SHP77 treated with DMSO at 0.1 percent for 48 hours (cell line): Measurements from ENCODE around the gene UBR7.

Experiments used
- DNase-seq: peaks from one replicate; lab custom pipeline; 2025; lab: John Stamatoyannopoulos, UW

Gene UBR7

DNA sequence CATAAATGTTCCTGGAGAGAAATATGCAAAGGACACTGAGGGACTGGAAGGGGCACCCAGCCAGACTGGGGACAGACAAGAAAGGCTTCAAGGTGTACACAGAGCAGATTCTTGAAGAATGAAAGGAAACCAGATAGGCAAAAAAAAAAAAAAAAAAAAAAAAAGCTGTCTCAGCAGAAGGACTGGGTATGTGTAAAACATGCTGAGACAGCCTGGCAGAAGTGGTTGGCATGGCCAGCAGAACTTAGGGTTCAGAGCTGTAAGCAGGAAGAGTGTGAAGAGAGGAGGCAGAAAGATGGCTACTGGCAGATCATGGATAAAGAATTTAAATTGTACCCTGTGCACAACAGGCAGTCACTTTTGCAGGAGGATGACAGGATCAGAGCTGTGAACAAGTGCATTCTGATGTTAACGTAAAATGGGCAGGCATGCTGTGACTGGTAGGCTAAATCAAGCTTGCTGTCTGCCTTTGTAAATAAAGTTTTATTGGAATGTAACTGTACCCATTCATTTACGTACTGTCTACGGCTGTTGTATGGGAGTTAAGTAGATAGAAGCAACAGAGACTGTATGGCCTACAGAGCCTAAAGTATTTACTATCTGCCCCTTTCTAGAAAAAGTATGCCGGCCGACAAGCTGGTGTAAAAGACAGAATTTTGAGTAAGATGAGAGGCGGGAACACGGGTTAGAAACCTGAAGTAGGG is 42.2 kb downstream of the UBR7 start:
- no peak for DNase-seq

DNA sequence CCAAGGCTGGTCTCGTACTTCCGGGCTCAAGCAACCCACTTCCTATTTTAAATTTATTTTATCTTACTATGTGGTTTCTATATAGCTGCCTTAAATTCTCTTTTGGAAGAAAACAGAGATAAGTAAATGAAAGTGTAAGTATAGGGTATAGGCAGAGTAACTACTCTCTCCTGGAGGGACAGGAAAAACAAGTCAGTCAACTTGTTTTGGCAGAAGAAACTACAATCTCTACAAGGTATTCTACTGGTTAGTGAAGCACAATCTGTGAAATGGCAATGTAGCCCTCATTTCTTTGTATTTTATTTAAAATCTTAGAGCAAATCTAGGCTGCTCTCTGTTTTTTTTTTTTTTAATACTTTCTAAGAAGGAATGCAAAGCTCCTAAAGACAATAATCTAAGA is 55.4 kb downstream of the UBR7 start:
- no peak for DNase-seq

DNA sequence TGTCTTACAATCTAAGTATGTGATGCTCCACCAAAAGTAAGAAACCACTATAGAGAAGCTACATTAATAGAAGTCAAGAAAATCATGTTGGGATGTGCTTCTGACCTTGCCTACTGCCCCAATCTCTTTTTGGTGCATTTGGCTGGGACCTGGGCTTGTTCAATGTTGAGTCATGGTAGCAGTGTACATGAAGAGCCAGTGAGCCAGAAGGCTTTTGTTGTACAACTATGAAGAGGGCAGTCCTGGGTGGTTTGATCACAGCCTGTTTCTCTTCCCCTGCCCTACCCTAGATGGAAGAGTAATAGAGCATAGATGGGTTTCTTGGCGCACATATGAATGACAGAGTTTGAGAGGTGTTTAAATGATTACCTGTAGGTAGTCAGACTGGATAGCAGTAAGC is 56.4 kb downstream of the UBR7 start:
- DNase-seq: no peak

- DNase-seq: no peak
Measured at GRCh38 chr14:93266127-93266526, 59.1 kb downstream of the UBR7 start.

DNA sequence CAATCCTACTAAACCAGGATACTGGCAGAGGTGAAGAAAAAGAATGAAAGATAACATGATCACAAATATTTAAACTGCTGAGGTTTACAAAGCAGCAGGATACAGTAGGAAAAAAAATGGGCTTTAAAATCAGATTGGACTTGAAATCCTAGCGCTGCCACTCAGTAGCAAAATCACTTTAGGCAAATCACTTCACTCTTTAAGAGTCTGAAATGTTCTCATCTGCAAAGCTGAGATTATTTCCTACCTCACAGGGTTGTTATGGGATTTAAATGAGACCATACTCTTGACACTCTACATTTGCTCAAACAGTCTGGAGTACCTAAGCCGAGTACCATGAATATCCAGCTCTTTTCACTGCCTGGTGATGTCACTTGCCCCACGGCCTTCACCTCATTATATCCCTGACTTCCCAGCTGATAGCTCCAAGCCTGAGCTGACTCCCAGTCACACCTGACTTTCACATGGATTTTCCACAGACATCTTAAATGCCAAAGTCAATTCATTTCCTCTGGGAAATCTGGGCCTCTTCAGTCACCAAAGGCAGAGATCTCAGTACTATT is 60.2 kb downstream of the UBR7 start:
- no peak for DNase-seq

GRCh38 chr14:93268406-93268805 is 61.4 kb downstream of the UBR7 start:
- no peak for DNase-seq

GRCh38 chr14:93269341-93270068 is 62.4 kb downstream of the UBR7 start:
- no peak for DNase-seq

DNA sequence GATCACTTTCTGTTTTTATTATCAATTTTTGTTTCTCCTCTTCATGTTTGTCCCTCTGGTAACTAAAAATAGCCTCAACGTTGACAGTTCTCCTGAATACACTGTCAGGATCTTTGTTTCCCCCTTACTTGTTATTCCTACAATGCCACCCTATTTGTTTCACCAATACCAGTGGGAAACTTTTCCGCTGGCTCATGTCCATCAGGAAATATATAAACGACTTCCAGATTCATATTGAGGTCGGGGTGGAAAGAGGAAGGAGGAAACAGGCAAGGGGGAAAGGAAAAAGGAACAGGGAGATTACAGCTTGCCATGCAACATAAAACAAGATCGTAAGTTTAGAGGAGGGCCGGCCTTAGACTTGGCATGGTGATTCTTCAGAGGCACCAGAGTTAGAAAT is 64.1 kb downstream of the UBR7 start:
- no peak for DNase-seq

DNA sequence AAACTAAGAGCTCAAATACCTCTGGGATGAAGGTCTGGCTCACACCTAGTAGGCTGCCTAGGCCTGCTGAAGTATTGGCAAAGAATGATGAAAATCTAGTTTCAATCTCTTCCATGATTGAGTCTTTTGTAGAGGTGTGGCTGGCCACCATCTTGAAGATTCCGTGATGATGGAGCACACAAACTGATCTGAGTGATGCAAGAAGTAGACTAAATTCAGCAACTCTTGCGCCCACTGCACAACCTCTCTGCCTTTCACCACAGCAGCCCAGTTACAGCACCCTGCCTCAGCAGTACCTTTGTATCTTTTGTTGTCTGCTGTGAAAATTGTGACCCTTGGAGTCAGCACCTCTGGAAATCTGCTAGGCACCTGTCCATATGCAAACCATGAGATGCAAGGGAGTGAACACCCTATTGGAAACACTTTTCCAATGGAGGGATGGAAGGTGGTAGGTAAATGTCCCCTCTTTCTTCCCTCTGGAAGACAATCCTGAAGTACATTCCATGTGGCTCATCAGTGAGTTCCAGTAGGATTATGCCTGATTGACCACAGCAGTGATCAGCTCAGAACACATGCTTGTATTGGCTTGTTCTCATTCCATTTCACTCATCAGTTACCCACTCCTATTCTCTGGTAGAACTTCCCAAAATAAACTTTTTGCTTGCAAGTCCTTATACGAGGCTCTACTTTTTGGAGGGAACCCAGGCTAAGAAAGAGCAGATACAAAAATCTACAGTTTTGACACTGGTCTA is 67.2 kb downstream of the UBR7 start:
- DNase-seq: no peak

GRCh38 chr14:93276031-93276716 is 69.1 kb downstream of the UBR7 start:
- no peak for DNase-seq
